GM19324 (cell line): ENCODE data around the gene FAM210A.
"Not testable (repeated sequence)": the region's sequence is repeated elsewhere in the genome, so short reads cannot be mapped to it uniquely, and the experiment has no call there.

Source experiments
- ATAC-seq: cut with Tn5 transposase; IDR thresholded peaks from one replicate; pipeline ENCODE4 v1.9.1; 2021; ENCODE audit warnings: mild to moderate bottlenecking, moderate library complexity; ENCODE audit not compliant: unreplicated experiment, low FRiP score

Gene FAM210A

DNA sequence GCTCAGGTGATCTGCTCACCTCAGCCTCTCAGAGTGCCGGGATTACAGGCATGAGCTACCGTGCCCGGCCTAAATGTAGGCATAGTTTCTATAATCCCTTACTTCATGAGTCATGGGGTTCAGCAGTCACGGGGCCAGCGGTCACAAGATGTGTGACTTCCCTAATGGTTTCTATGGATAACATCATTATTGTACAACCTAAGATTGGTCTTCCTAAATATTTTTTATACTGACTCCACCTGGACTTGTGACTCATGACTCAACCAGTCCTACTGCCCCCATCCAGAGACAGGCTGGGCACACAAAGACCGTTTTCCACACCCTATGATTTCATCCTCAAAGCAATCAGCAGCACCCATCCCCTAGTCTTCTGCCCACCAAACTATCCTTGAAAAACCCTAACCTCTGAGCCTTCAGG lies 15.9 kb downstream of the FAM210A start:
- ATAC-seq, result no peak

GRCh38 chr18:13703899-13704298 lies 22.5 kb downstream of the FAM210A start:
- ATAC-seq, result no peak

DNA sequence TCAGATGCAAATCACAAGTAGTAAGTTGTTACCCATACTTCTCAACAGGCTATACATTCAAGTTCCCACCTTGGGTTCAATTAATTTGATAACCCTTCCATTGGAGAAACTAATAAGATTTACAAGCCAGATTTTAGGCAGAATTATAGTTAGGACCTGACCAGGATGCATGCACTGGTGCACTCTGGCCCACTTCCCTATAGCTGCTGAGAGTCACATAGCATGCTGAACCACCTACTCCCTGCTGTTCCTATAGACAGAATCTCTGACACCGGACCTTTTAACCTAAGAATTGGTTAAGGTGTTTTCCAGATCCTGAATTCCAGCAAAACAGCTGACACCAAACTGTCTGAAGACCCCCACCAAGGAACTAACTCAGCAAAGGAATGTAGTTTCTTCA lies 26.2 kb downstream of the FAM210A start:
- no peak for ATAC-seq

DNA sequence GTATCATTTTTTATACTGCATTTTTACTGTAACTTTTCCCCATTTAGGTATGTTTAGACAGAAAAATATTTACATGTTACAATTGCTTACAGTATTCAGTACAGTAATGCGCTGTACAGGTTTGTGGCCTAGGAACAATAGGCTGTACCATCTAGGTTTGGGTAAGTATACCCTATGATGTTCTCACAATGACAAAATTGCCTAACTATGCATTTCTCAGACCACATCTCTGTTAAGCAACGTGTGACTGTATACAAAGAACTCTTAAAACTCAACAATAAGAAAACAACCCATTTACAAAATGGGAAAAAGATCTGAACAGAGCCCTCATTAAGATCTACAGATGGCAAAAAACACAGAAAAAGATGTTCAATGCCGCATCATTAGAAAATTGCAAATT lies 29.4 kb downstream of the FAM210A start:
- no peak for ATAC-seq

DNA sequence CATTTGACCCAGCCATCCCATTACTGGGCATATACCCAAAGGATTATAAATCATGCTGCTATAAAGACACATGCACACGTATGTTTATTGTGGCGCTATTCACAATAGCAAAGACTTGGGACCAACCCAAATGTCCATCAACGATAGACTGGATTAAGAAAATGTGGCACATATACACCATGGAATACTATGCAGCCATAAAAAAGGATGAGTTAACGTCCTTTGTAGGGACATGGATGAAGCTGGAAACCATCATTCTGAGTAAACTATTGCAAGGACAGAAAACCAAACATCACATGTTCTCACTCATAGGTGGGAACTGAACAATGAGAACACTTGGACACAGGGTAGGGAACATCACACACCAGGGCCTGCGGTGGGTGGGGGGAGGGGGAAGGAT lies 31.0 kb downstream of the FAM210A start:
- not testable (repeated sequence) for ATAC-seq

DNA sequence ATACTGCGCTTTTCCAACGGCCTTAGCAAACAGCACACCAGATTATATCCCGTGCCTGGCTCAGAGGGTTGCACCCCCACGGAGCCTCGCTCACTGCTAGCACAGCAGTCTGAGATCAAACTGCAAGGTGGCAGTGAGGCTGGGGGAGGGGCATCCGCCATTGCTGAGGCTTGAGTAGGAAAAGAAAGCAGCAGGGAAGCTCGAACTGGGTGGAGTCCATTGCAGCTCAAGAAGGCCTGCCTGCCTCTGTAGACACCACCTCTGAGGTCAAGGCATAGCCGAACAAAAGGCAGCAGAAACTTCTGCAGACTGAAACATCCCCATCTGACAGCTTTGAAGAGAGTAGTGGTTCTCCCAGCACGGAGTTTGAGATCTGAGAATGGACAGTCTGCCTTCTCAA lies 36.3 kb downstream of the FAM210A start:
- ATAC-seq, result not testable (repeated sequence)

- ATAC-seq, result no peak
Measured at GRCh38 chr18:13688191-13689136, 37.9 kb downstream of the FAM210A start.

DNA sequence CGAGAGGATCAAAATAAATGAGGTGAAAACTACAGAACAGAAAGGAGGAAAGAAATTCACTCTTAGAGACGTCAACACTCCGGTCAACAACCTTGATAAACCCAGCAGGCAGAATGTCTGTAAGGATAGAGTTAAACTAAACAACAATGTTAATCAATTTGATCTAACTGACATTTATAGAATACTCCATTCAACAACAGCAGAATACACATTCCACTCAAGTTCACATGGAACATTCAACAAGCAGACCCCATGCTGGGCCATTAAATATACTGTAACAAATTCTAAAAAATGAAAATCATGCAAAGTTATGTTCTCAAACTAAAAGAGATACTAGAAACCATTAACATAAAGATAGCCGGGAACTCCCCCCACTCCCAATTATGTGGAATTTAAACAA lies 41.8 kb downstream of the FAM210A start:
- ATAC-seq, result no peak

- no peak for ATAC-seq
Measured at GRCh38 chr18:13681701-13682100, 44.7 kb downstream of the FAM210A start.

GRCh38 chr18:13680612-13681011 lies 45.7 kb downstream of the FAM210A start:
- no peak for ATAC-seq

GRCh38 chr18:13677350-13677749 lies 49.0 kb downstream of the FAM210A start:
- ATAC-seq, result not testable (repeated sequence)

DNA sequence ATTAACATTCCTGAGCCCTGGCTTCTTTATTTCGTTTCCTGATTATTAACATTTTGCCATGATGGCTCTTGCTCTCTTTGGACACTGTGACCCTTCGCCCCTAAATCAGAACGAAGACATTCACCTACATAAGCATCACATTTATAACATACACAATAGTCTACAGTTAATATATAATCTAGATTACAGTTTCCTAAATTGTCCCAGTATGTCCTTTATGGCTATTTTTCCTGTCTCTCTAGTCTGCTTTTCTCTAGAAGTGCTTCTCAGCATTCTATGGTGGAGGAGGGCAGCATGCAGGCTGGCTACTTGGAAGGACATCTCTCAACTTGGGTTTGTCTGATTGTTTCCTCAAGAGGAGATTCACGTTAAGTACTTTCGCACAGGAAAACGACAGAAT lies 49.9 kb downstream of the FAM210A start:
- no peak for ATAC-seq

- no peak for ATAC-seq
Measured at GRCh38 chr18:13672657-13673056, 53.7 kb downstream of the FAM210A start.

DNA sequence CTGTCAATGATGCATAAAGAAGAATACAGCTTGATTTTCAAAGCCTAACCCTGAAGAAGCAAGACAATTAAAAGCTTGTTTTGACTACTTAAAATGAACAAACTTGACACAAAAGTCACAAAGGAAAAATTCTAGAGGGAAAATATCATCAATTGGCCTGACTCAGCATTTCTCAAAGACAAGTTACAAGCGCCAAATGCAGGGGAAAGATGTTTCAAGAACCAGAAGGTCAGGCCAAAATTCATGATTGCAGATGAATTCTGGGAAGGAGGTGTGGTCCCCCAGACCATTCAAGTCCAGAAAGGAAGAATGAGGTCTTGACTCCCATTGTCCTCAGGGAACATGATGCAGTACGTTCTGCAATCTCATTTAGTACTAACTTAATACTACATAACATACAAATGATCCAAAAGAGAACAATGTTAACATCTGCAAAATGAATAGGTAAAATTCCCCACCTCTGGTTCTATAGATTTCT lies 64.5 kb downstream of the FAM210A start:
- ATAC-seq, result no peak

GRCh38 chr18:13661051-13661778 lies 65.1 kb downstream of the FAM210A start:
- ATAC-seq, result no peak

DNA sequence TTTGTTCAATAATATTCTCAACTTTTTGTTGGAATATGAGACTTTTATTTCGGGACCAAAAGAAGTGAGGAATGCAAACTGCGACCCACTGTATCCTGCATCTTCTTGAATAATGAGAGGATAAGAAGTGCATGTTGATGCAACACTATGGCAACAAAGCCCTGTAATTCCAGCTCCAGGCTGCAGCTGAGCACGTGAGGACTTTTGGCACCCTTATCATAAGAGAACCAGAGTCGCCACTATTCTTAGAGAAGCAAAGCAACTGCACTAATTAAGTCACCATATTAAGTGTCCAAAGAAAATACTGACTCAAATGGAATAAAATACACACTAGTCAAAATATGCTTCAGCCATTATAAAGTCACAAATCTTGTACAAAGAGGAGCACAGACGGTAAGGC lies 65.8 kb downstream of the FAM210A start:
- ATAC-seq, result no peak

GRCh38 chr18:13658436-13659204 lies 67.7 kb downstream of the FAM210A start:
- no peak for ATAC-seq

DNA sequence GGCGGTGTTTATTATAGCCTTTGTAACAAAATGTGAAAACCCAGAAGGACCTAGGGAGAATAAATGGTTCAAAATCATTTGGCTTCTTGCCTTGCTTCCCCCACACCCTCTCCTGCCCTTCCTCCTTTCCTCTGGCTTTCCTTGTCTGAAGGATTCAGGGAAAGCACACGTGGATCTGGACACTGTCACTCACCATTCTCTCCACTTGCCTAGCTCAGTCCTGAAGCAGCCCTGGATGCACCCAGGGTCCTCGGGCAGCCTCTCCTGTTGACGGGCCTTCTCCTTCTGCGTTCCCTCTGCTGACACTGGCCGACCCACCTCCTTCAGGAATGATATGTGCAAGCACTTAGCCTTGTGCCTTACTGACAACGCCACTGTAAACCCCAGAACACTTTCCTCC lies 68.4 kb downstream of the FAM210A start:
- ATAC-seq, result no peak

GRCh38 chr18:13653746-13654433 lies 72.5 kb downstream of the FAM210A start:
- no peak for ATAC-seq
